22Rv1 (cell line): ENCODE data around the gene BST1.

Source experiments
- ZFX ChIP-seq: fragments of 450-650 bp; IDR thresholded peaks from 2 replicates; pipeline ENCODE4 v1.6.1; 2017; ENCODE audit warnings: antibody characterized with exemption, borderline replicate concordance
- TF ChIP-seq, protein P1 (sequence below): fragments of 450-650 bp; IDR thresholded peaks from 2 replicates; pipeline ENCODE4 v1.5.1; 2017; ENCODE audit warnings: mild to moderate bottlenecking

- TF ChIP-seq, protein P1, sequence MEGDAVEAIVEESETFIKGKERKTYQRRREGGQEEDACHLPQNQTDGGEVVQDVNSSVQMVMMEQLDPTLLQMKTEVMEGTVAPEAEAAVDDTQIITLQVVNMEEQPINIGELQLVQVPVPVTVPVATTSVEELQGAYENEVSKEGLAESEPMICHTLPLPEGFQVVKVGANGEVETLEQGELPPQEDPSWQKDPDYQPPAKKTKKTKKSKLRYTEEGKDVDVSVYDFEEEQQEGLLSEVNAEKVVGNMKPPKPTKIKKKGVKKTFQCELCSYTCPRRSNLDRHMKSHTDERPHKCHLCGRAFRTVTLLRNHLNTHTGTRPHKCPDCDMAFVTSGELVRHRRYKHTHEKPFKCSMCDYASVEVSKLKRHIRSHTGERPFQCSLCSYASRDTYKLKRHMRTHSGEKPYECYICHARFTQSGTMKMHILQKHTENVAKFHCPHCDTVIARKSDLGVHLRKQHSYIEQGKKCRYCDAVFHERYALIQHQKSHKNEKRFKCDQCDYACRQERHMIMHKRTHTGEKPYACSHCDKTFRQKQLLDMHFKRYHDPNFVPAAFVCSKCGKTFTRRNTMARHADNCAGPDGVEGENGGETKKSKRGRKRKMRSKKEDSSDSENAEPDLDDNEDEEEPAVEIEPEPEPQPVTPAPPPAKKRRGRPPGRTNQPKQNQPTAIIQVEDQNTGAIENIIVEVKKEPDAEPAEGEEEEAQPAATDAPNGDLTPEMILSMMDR: no peak
- no peak for TF ChIP-seq ZFX
Observed at GRCh38 chr4:15717086-15717485, 14.2 kb downstream of the BST1 start.
